Measurements from ENCODE around the gene NOTUM.
"Not testable (repeated sequence)": the region's sequence is repeated elsewhere in the genome, so short reads cannot be mapped to it uniquely, and the experiment has no call there.

Gene NOTUM

DNA sequence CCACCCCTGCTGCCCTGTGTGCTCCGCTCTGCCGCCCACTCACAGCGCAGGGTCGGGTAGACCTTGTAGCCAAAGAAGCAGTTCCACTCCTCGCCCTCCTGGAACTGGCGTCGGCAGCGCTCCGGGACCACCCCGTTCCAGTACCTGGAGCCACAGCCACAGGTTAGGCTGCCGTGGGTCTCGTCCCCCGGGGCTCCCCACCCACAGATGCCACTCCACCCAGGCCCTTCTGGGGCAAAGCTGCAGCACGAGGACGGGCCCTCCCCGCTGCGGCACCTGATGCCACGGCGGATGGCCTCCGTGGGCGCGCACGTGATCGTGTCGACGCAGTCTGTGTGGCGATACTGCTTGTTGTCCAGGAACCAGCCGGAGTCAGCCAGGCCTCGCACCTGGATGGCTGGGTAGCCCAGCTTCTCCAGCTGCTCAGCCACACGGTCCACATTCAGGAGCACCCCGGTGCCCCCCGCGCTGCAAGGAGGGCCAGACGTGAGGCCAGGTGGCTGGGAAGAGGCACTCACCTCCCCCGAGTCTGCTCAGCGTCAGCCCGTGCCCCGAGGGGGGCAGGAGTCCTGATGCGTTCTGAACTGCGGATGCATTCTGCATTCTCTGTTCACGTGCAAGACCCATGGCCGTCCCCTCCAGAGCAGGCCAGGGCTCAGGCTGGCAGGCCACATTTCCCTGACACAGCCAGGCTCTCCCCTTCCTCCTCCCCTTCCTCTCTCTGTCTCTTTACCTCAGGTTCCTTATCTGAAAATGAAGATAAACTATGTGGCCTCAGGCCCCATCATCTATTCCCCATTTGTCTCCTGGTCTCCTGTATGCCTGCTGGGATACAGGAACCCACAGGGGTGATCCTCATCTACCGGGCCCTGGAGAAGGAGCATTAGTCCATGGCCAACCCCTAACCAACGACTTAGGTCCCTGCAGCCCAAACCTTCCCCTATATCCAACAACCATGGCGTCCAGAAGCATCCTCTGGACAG, 4.1 kb downstream of the NOTUM start:
- no peak for DNase-seq

DNA sequence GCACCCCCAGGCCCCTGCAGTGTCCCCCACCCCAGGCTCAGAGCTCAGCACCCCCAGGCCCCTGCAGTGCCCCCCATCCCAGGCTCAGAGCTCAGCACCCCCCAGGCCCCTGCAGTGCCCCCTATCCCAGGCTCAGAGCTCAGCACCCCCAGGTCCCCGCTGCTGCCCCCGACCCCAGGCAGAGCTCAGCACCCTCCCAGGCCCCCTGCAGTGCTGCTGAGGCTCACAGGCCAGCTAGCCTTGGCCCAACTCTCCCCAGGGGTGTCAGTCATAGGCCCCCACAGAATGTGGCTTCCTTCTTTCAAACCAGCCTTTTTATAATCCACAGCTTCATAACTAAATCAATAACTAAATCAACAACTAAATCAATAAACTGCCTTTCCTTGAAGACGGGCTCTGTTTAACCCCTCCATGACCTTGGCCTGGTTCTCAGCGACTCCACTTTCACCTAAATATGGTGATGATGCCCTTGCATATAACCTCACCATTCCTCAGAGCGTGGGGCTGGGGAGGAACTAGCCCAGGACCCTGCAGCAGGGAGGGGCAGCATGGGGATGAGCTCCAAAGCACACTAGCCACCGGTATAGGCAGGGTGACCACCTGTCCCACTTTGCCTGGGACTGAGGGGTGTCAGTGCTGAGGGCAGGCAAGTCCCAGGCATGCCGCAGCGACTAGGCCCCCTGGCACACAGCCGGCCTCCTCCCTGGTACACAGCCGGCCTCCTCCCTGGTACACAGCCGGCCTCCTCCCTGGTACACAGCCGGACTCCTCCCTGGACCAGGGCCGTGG, 5.0 kb downstream of the NOTUM start:
- no peak for DNase-seq

DNA sequence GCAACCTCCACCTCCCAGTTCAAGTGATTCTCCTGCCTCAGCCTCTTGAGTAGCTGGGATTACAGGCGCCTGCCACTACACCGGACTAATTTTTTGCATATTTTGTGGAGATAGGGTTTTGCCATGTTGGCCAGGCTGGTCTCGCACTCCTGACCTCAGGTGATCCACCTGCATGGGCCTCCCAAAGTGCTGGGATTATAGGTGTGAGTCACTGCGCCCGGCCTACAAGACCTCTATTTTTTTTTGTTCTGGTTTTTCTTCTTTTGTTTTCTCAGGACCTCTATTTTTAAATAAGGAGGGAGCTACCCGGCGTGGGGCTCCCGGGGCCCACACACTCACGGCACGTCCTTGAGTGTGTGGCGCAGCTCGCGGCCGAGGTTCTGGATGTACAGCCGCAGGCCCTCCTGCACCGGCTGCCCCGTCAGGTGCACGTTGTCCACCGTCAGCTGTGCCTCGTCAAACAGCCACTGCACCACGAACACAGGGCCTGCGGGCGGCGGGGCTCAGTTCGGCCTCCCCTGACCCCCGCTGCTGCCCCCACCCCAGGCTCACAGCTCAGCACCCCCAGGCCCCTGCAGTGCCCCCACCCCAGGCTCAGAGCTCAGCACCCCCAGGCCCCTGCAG, 5.8 kb downstream of the NOTUM start:
- DNase-seq: no peak

DNA sequence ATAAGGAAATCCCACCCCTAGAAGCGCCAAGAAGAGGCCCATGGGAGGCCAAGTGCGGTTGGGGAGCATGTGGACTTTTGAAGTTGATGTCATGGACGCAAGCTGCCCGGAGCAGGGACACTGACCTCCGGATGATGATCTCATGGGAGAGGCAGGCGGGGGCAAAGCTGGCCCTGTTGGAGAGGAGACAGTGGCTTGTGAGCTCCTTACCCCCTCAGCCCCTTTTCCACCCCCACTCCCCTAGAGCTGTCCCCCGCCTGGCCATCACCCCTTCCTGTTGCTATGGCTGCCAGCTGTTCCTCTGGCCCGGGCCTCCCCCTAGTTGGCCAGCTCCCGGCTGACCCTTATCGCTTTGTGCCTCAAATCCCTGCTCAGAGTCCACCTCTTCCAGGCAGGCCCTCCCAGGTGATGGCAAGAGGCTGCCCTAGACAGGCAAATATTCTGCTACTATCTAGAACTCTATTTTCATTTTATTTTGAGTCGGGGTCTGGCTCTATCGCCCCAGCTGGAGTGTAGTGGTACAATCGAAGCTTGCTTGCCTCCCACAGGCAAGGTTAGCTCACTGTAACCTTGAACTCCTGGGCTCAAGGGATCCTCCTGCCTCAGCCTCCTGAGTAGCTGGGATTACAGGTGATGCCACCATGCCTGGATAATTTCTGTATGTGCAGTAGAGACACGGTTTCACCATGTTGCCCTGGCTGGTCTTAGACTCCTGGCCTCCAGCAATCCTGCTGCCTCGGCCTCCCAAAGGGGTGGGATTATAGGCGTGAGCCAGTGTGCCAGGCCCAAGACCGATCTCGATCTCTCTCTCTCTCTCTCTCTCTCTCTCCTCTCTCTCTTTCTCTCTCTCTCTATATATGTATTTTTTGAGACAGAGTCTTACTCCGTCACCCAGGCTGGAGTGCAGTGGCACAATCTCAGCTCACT, 6.6 kb downstream of the NOTUM start:
- DNase-seq: no peak

DNA sequence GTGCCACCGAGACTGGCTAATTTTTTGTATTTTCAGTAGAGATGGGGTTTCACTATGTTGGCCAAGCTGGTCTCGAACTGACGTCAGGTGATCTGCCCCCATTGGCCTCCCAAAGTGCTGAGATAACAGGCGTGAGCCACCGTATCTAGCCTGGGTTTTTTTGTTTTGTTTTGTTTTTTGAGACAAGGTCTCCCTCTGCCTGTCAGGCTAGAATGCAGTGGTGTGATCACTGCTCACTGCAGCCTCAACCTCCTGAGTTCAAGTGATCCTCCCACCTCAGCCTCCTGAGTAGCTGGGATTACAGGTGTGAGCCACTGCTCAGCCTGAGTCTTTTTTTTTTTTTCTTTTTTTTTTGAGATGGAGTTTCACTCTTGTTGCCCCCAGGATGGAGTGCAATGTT, 7.5 kb downstream of the NOTUM start:
- not testable (repeated sequence) for DNase-seq

DNA sequence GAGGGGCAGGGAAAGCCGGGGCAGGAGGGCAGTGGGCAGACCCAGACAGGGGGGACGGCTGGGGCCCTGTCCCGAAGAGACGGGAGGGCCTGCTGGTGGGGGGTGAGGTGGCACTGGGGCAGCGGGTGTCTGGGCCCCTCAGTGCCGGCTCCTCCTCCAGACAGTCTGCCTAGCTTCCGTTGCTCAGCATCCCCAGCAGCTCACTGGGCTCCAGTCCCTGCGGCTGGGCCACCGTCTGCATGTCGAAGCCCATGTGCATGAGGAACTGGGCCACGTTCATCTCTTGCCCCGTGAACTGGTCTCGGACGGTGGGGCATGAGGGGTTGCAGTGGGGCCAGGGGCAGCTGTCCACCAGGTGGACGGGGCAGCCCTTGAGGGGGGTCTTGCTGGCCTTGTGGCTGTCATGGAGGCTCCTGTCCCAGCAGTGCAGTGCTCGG, 8.2 kb downstream of the NOTUM start:
- no peak for DNase-seq

DNA sequence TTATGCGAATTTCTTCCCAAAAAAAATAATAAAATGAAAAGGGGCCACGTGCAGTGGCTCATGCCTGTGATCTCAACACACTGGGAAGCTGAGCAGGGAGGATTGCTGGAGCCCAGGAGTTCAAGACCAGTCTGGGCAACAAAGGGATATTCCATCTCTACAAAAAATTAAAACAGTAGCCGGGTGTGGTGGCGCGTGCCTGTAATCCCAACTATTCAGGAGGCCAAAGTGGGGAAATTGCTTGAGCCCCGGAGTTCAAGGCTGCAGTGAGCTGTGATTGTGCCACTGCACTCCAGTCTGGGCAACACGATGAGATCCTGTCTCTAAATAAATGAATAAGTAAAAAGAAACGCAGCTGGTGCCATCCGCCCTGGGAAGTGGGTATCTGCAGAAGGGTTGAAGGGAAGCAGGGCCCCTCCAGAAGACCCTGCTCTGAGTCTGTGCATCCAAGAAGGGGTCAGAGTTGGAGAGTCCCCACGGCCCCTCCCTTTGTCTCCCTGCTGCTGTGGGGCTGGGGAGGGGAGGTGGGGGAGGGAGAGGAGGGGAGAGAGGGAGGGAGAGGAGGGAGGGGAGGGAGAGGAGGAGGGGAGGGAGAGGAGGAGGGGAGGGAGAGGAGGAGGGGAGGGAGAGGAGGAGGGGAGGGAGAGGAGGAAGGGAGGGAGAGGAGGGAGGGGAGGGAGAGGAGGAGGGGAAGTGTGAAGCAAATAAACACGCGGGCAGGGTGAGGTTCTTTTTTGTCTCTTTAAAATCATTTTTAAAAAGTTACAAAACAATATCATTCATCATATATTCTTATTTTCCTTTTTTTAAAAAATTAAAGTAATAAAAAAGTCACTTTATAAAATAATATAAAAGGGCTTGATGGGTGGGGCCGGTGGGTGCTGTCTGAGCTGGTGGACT, 9.0 kb downstream of the NOTUM start:
- DNase-seq: no peak

DNA sequence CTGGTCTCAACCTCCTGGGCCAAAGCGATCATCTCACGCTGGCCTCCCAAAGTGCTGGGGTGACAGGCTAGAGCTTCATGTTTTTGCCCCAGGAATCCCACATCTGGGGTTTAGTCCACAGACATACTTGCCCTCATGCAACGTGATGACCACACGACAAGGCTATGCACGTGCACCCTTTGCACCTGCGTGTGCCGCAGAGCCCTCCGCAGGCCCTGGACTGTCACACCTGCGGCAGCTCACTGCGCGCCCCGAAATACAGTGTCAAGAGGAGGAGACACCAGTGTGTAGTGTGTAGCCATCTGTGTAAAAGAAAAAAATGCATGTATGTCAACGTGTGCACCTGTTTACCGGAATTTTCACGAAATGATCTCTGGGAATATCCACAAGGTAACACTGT, 10.5 kb downstream of the NOTUM start:
- no peak for DNase-seq

DNA sequence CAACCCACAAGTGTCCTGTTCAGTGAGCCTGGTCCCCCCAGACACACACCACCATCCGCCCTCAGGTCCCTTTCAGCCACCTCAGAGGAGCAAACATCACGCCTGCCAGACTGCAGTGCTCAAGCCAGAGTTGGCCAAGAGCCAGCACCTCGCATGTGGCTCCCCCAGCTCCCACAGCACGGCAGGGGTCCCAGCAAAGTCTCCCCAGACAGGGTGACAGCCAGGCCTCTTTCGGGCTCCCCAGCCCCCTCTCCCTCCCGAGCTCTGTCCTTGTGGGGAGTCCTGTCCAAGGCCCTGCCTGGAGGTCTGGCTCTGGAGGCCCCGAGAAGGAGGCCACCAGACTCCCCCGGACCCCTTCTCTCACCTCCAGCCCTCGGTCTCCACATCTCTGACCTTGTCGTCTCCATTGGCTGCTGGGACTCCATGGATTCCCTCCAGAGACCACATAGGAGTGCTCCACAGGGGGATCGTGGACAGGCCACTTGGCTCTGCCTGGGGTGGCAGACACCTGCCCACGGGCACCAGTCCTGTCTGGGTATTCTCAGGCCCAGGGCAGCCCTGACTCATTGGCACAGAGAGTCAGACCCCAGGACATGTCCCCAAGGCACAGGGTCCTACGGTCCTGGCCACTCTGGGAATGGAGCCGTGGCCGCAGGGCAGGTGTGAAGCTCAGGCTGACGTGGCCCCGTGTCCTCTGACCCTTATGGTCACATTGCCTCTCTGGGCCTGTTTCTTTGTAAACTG, 12.2 kb downstream of the NOTUM start:
- DNase-seq: no peak

DNA sequence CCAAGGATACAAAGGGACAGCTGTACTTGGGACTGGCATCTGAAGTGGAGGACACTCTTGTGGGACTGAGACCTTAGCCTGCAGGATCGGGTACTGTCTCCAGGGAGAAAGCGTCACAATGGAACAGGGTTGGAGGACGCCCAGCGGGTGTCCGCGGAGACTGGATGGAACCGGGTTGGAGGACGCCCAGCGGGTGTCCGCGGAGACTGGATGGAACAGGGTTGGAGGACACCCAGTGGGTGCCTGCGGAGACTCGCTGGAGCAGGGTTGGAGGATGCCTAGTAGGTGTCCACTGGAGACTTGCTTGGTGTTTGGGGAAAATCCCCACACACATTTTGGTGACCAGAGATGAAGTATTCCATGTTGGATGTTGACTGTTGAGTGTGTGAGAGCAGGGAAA, 13.8 kb downstream of the NOTUM start, which contains the start of gene MYADML2:
MYADML2 (minus strand) TSS at position 45 of the 400 bp plus-strand sequence. CDS start 5,492 bp downstream, outside the sequence.
- no peak for DNase-seq

DNA sequence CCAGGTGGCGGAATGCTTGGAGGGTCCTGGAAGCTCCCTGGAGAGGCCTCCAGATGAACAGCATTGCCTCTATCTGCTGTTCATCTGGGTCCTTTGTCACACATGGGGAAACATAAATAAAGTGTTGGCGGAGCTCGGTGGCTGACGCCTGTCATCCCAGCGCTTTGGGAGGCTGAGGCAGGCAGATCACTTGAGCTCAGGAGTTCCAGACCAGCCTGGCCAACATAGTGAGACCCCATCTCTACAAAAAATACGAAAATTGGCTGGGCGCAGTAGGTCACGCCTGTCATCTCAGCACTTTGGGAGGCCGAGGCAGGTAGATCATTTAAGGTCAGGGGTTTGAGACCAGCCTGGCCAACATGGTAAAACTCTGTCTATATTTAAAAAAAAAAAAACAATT, 16.1 kb downstream of the NOTUM start:
- DNase-seq: no peak

DNA sequence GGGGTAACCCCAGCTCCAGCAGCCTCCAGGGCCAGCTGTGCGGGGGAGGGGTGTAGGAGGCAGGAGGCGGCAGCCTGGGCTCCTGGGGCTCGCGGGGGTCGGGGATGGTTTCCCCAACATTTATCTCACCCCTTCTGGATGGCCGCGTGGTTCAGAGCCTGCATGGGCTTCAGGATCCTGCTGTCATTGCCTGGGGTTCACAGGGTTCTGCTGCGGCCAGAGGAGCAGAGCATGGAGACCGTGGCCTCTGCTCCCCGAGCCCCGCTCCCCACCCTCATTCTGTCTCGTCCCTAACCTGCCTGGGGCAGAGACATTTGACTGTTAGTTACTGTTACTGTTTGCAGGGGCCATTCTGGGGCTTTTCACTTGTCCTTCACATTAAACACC, 18.8 kb downstream of the NOTUM start:
- no peak for DNase-seq

DNA sequence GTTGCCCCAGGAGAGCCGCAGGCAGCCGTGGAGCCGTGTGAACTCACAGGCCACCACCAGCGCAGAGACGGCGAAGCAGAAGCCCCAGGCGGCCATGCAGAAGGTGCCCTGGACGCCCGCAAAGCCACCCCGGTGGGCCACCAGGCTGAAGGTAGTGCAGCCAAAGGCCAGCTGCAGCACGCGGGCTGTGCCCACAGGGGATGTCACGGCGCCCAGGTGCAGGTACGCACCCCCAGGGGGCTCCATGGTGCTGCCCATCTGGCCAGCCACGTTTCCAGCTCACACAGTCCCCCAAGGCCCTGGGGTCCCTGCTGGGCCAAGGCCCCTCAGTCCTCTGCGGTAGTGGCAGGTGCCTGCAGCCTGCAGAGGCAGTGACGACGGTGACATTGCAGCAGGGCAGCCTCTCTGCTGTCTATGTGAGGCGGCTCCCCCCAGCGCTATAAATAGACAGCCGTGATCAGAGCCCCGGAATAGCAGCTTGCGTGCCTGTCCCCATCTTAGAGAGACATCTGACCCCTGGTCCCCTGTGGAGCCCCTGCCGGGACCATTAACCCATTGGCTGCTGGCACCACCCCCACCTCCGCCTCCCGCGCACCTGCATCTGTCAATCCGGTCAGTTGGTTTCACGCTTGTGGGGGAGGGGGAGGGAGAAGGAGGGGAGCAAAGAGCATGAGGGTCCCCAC, 19.4 kb downstream of the NOTUM start:
- DNase-seq: peak; percentile 23

DNA sequence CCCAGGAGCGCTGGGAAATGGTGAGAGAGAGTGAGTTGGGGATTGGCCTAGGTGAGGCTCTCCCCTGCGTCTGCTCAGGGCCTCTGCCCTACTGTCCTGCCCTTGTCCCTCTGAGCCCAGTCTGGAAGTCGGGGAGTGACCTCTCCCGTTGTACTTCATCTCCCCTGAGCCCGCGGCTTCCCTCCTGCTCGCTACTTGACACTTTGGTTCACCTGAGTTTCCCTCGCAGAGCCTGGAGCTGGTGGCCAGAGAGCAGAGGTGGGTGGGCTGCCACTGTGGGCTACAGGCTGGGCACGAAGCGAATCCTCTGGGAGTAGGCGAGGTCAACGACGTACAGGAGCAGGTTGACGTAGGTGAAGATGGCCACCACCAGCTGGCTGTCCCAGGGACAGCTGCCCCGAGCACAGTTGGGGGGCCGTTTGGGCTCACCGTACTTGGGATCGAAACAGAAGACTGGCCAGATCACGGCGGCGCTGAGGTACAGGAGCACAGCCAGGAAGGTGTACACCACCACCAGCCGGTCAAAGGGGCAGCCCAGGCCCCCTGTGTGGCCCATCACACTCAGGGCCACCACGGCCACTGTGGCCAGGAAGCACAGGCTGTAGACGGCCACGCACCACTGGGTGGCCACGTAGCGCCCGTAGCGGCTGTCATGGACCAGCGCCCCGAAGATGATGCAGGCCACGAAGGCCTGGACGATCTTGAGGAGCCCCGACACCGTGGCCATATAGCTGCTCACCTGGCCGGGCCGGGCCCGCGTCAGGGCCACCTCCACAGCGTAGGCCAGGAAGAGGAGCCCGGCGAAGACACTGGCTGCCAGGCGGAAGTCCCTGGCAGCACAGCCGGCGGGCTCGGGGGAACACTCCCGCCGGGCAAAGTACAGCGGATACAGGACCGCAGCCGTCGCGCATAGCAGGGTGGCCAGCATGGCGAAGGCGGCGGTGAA, 20.2 kb downstream of the NOTUM start:
- no peak for DNase-seq

DNA sequence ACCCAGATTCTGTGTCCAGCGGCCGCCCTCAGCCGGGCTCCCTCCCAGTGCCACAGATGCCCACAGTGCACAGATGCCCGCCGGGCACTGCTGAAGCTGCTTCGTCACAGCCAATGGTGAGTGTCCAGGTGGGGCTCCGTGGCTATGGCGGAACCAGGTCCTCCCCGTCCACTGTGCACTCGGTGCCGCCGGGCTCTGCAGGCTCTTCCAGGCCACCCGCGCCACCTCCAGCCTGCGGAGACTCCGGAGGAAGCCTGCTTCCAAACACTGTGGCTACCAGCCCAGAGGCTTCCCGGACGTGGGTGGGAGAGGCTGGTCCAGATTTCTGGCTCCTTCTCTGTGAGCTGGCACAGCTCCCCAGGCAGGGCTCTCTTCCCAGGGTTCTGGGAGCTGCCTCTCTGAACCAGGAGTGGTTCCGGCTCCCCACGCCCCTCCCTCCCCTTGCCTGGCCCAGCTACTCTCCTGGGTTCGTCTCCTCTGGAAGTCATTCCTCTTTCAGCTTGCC, 21.1 kb downstream of the NOTUM start:
- no peak for DNase-seq

DNA sequence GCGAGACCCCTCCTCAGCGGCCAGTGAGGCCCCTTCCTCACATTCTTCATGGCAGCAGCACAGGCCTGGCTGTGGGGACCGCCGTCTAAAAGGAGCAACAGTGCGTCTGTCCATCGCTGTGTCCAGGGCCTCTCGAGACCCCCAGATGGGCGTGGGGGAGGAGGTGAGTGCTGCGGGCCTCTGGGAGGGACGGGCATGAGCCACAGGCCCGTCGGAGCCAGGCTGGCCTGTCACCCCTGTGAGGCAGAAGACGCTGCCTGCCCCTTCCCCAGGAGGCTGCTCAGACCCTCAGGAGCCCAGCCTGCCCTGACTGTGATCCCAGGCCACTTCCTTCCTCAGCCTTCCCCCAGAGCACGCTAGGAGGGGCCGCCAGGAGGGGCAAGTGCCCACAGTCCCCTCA, 21.8 kb downstream of the NOTUM start:
- DNase-seq: no peak

DNA sequence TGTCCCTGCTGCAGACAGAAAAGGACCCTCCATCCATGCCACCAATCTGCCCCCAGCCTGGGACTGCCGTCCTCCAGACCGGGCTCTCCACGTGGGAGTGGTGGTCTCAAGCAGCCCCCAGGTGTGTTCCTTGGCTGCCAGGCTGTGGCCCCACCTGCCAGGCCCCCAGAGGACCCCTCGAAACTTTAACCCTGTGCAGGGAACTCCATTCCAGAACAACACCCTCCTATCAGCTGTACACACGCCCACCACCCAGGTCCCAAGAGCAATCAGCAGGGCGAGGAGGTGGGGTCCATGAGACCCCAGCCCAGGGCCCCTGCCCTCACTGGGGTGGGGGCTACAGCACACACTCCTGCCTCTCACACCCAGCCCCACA, 25.3 kb downstream of the NOTUM start:
- DNase-seq: no peak
